DOHH2 (cell line): Measurements from ENCODE around the gene NEAT1.

Experiments used
- CTCF ChIP-seq: fragments of 200-600 bp; sonication (generic); IDR thresholded peaks from one replicate; pipeline ENCODE4 v1.5.1; 2014; ENCODE audit warnings: antibody characterized with exemption, mild to moderate bottlenecking, low read depth, low read length; ENCODE audit not compliant: poor library complexity, severe bottlenecking
- EZH2phosphoT487 ChIP-seq: fragments of 200-600 bp; sonication (generic); IDR thresholded peaks from 2 replicates; pipeline ENCODE4 v1.6.1; 2017; ENCODE audit warnings: borderline replicate concordance, mild to moderate bottlenecking, antibody characterized with exemption, low read length, moderate library complexity, mixed read lengths

- TF ChIP-seq CTCF (no peak), EZH2phosphoT487 (no peak)
These were observed 4.5 kb downstream of the NEAT1 start for GRCh38 chr11:65426839-65427690.
